Fibroblast of skin of abdomen (primary cell): ENCODE measurements around the gene UBE2N.
"Not testable (repeated sequence)": the region's sequence is repeated elsewhere in the genome, so short reads cannot be mapped to it uniquely, and the experiment has no call there.

Experiments
- DNase-seq: peaks from one replicate; pipeline ENCODE4 v3.0.0-alpha.2; 2013

Gene UBE2N

DNA sequence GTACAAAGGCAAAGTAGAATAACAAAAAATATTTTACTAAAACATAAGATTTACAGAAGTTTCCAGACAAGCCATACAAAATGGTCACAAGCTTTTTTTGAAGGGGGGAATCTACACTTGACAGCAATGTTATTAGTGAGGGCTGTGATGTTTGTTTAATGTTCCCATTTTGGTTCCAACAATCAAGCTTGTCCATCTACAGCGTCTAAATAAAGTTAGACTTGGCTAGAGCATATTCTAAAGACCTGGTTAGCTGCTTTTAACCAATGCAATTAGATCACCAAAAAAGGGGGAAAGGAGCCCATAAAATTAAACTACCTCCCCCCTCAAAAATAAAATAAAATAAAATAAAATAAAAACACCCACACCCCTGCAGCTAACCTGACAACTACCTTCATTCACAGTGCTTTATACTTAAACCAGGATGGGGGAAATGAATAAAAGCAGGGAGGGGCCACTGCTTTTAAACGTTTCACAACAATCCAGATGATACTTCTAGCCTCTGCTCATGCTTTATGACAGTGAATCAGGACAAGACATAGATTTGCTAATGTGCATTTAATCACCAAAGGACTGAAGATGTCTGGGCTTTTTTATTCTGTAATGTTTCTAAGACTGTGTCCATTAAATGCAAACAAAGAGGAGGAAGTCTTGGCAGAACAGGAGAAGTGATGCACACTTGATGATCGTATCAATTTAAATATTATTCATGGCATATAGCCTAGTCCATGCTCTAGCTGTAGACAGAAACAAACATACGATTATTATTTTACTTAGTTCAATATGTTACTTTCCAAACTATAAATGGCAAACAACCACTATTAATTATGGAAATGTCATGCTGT, 32.2 kb downstream of the UBE2N start:
- peak; percentile 14 for DNase-seq

DNA sequence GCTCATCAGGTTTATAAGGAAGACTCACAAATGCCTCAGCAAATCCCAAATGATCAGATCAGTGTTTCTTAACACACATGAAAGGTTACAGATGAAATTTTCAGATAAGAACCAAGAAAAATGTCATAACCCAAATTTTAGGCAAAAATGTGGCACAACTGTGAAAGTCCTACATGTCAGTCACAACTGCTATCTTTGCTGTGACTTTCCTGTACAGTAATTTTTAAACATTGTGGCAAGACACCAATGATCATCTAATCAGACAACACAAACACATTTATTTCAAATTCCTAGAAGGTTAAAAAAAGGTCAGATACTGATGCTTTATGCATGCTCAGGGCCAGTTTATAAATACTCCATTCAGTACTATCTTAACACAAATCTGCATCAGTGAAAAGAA, 32.9 kb downstream of the UBE2N start:
- no peak for DNase-seq

DNA sequence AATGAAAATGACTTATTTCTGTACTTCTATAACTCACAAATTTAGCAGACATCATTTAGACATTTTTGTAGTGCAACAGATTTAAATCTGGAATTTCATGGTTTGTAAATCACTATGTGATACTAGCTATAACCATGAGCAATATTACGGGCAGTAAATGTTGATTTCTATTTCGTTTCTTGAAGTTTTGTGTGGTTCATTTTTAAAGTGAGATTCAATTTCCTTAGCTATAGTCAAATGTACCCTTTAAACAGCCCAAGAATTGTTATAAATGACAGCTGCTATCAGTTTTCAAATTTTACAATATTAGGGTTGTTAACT, 33.8 kb downstream of the UBE2N start:
- DNase-seq: no peak

DNA sequence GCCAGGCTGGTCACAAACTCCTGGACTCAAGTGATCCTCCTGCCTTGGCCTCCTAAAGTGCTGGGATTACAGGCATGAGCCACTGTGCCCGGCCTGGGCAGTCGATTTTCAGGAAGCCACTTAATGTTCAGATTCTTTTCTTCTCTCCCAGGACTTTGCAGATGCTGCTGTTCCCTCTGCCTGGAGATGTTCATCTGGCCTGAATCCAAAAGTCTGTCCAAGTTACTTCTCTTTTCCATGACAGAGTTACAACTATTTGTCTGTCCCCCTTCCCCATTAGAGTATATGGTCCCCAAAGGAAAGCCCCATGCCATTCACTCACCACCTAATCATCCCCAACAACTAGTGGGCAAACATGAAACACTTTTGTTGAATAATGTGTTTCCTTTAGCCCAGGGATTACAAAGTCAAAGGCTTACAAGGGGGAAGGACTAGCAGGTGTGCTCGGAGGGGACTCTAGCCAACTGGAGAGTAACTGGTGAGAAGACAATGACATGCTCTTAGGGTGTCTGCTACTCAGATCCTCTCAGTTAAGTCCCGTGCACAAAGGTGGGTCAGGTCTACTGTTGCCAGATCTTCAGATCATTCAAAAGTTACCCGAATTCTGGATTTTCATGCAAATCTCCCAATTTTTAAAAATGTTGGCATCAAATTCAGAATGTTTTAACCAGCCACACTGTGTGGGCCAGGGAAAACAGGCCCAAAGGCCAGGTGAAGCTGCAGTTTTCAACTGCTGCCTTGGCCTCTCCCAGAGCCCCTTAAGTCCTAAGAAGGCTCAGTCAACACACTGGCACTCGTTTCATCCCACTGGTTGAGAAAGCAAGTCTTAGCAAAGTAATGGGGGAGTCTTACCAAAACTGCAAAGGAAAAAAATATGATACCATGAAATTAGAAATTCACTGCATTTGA, 34.4 kb downstream of the UBE2N start:
- DNase-seq: no peak

DNA sequence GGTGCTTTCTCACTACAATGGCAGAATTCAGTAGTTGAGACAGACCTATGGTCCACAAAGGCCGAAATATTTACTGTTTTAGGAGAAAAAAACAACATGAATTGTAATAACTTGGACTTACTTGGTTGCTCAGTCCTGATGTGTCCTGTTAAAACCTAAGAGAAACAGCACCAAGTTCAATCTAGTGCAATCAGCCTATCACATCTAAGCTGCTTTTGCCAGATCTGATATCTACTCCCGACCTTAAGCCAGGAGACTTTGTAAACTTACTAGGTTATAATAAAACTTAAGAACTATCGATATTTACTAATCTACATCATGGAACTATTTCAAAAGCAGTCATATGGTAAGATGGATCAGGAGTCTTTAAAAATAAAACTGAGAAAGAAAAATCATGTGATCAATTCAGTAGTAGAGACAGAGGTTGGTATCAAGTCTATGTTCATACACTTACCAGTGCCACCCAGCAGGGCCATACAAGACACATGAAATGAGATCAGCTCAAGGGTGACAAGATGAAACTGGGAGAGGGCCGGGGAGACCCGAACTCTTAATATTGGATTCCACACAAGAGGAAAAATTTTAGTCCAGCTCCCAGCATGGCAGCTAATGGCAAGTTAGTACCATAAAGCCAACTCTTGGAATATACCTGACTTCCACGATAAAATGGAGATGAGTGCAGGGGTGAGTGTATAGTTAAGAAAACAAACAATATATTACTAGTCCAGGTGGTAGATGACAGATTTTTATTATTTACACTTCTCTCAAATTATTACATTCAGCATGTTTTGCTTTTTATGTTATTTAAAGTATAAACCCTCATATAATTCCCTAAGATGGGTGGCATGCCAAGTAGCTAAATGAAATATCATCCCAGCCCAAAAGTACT, 36.5 kb downstream of the UBE2N start:
- DNase-seq: no peak

DNA sequence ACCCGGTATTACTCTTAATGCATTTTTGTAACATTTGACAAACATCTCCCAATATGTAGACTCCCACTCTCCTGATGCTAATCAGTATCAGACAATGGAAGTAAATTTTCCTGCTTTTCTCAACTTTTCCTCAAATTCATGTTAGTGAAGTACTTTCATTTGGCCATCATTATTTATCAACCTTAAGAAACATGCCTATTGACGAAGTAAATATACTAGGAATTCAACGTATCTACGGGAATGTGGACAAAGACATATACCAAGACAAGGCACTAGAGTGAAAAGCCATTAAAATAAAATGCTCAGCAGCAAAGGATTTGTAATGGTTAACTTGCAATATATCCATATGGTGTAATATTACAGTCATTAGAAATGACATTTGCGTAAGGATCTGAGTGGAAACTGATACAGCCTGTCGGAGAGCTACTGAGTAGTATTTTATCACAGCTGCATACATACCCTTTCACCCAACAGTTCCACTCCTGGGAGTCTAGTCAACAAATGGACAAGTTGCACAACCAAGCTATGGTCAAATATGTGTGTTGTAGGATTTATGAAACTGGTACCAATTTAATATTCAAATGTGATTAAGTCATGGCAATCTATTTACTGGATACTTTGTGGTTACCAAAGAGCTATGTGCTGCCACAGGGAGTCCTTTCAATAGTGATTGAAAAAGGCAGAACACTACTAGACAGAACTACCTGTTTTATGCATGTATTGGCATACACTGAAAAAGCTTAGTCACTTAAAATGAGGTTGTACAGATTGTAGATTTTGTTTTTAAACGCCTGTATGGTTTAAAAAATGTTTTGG, 37.6 kb downstream of the UBE2N start:
- DNase-seq: peak; percentile 21

DNA sequence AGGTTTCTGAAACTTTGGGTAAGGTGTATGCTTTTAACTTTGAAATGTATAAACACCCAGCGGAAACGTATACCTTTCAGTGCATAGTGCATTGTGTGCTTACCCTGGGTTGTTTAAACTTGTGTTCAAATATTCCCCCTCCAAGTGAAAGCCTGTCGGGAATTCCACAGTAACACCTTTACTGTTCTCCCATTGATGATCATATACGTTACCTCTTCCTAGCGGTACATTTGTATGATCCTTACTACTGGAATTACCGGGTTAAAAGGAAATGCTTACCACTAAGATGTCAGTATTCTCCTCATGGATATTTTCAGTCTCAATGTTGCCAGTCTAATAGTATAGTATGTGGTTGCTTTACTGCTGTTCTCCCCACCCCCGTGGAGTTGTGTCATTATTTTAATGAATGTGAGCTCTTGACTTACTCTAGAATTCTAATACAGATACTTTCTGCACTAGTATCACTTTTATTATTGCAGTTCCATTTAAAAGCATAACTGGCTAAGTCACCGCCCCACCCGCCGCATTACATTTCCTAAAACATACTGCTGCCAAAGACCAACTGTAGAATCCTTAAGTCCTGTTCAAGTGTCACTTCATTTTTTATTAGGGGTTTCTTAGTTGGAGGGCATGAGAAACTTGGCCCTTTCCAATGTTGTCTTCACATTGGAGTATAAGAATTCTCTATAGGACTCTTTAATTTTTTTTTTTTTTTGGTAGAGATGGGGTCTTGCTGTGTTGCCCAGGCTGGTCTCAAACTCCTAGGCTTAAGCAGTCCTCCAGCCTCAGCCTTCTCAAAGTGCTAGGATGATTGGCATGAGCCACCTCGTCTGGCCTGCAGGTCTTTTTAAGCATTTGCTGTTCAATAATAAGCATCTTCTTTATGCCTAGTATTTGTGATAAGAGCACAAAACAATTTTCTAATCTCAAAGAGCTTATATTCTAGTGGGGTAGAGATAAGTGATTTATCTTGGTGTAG, 39.1 kb downstream of the UBE2N start:
- no peak for DNase-seq

DNA sequence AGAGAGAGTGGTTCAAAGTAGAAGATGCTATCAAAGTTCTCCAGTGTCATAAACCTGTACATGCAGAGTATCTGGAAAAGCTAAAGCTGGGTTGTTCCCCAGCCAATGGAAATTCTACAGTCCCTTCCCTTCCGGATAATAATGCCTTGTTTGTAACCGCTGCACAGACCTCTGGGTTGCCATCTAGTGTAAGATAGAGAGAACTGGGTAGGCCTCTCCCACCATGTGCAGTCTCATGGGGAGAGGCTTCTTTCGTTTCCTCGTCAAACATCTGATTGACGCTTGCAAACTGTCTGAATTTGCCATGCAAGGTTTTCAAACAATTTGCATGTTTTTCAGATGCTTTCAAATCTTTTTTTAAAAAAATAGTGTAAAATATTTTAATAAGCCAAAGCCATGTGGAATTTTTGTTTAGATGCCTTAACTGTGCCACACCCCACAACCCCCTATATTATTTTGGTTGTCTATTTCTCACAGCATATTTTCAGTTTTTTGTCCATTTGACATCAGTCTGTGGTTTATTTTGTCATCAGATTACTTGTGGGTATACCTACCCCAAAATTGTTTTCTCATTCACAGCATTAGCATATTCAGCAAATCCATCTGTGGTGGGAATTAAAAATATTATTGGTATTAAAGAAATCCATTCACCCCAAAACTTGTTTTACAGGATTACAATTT, 42.4 kb downstream of the UBE2N start:
- not testable (repeated sequence) for DNase-seq

DNA sequence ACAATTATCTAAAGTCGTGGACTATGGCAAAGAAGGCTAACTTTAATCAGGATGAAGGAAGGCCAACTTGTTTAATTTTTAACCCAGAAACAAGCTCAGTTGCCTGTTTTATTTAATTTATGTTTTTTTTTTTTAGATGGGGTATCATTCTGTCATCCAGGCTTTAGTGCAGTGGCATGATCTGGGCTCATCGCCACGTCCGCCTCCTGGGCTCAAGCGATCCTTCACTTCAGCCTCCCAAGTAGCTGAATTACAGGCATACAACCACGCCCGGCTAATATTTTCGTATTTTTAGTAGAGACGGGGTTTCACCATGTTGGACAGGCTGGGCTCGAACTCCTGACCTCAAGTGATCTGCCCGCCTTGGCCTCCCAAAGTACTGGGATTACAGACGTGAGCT, 44.3 kb downstream of the UBE2N start:
- DNase-seq: no peak

DNA sequence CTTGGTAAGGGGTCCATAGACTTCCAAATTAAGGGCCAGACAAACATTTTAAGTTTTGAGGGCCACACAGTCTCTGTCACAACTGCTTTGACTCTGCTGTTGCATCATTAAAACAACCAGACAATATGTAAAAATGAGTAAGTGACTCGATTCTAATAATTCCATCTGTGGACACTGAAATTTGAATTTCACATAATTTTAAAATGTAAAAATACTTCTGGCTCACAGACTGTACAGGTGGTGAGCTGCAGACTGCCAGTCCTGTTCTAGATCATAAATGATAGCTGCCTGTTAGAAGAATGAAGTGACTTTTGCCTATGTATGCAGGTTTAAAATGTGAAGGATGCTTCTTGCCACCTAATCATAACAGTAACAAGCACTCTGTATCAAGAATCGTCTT, 48.3 kb downstream of the UBE2N start:
- no peak for DNase-seq

DNA sequence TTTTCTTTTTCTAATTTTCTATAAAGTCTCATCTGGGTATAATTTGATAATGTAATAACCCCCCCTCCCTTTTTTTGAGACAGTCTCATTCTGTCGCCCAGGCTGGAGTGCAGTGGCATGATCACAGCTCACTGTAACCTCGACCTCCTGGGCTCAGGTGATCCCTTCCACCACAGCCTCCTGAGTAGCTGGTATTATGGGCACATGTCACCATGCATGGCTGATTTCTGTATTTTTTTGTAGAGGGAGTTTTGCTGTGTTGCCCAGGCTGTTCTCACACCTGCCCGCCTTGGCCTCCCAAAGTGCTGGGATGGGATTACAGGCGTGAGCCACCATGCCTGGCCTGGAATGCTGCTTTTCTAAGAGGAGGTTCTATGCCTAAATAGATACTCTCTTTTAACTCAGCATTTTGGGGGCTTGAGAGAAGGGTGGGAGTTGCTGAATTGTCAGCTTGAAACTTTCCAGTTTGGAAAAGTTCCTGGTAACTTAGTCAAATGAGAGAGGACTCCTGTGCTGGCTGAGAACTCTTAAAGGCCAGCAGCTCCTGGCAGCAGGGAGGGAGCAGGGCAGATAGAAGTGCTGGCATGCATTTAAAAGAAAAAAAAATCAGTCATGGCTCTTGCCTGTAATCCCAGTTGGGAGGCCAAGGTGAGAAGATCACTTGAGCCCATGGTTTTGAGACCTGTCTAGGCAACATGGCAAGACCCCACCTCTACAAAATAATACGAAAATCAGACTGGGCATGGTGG, 51.0 kb downstream of the UBE2N start:
- DNase-seq: no peak

DNA sequence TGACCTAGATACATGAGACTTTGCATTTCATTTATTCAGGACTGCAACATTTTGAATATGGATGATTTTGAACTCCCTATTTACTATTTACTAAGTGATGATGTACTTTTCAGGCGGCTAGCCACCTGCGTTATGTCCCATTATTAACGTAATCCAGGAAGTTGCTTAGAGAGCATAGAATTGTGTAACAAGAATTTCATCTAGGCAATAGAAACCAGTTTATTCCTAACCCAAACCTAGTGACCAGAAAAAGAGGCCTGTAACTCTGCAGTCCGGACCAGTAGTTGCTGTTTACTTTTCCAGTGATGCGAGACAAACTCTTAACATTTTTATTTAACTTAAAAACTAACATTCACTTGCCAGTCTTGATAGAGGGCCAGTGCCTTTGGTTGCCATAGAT, 51.7 kb downstream of the UBE2N start:
- DNase-seq: no peak

DNA sequence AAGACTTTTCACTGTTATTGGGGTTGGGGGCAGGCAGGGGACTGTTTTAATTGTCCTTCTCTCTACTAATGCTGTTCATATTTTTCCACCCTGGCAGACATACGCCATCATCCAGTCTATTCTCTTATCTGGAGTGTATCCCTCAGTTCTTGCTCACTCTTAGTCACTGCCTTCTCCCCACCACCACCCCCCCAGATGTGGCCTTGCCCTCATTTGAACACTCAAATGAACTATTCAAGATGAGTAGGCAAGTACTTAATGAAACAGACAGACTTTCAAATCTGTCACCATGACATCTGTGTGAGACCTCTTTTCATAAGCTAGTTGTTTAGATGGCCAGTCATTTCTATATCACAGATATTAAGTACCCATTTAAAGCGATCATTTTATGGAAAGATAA, 54.0 kb downstream of the UBE2N start:
- DNase-seq: peak; percentile 63

DNA sequence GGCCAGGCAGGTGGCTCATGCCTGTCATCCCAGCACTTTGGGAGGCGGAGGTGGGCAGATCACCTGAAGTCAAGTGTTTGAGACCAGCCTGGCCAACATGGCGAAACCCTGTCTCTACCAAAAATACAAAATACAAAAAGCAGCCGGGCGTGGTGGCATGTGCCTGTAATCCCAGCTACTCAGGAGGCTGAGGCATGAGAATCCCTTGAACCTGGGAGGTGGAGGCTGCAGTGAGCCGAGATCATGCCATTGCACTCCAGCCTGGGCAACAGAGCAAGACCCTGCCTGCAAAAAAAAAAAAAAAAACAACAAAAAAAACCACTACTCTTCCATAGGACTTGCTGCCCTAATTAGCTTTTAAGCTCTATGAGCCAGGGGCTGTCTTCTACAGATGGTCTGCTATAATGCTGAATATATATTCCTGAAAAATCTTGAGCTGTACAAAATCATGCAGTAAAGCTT, 59.7 kb downstream of the UBE2N start:
- DNase-seq: not testable (repeated sequence)

DNA sequence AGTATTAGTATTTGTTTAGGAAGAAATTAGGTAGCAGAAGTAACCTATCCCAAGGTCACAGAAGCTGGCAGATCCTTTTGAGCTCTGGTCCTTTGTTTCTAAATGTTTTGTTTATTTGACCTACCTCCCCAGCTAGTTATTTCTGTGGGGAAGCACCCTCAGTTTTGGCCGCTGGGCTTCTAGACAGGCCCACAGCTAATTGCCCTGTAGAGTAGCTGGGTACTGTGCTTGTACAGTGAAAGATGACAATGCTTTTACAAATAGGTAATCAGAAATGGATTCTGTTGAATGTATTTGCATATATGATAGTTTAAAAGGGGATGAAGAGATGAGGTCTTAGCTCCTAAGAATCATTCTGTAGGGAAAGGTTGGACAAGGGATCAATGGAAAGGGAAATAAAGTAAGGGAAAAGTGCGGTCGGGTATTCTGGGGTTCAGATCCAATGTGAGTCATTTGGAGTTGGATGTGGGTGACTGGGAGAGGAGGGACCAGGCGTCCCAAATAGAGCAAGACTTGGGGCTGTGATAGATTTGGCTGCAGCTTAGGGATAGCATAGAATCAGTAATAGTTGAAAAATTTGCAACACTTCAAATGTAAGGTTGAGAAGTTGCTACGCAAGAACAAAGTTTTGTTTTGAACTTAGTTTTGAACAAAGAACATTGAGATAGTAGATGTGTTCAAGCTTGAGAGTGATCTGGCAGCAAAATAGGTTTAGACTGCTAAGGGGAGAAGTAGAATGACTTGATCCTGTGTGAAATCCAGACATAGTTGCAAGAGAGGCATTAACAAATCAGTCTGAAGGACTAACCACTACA, 60.4 kb downstream of the UBE2N start:
- DNase-seq: no peak

DNA sequence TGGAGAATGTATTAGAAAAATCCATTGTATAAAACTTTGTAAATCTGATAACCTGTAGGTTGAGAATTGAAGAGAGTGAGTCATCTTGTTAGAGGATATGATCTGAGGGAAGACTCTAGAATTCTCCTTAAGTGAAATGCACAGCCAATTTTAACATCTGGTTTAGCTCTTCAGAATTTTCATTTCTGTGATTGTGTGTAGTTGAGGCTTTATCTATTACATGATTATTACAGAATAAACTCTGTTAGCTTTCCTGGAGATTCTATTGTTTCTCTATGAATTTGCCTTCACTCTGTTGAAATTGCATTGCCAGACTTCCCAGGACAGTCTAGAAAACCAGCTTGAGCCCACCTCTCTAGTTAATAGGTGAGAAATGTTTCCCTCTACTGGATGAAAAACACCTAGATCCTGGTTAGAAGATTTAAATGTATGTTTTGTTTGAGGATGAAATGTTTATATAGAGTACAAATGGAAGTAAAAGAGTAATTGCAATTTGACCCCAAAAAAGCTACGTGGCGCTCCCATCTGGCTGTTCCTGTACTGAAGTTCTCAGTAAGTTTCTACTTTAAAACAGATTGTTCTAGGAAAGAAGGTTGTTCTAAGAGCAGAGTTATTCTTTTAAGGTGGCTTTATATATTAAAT, 61.1 kb downstream of the UBE2N start:
- DNase-seq: peak; percentile 40

DNA sequence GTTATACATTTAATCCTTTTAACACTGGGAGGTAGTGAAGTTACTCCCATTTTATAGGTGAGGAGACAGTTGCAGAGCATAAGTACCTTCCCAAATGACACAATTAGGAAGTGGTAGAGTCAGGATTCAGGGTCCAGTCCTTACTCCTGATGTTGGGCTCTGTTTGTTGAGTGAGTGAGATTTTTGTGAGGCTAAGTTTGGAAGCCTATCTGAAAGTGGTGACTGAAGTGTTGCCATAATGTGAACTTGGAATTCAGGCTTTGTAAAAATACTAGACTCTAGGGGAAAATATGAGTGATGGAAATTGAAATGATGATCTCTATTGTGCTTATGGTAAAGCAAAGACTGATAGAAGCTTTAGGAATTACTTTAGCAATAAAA, 61.8 kb downstream of the UBE2N start:
- no peak for DNase-seq
